H1 (cell line): ENCODE results near the gene SV2A. TPM values are rescaled to one million over a fixed set of nuclear protein-coding genes. Genes with fewer than 3 reads are reported as not detected.

Experiments
- CTCF ChIA-PET: fragments of 300-600 bp; sonication (Branson Sonifier 250); formaldehyde crosslinking; loops from one replicate; lab custom pipeline; 2021; ENCODE audit not compliant: partially characterized antibody; lab: Charles Lee
- POLR2A ChIA-PET: fragments of 300-600 bp; sonication (Branson Sonifier 250); formaldehyde crosslinking; loops from one replicate; lab custom pipeline; 2021; ENCODE audit warnings: inconsistent platforms; ENCODE audit not compliant: partially characterized antibody; lab: Charles Lee
- DNase-seq, 2 experiments: peaks; one replicate each; pipeline versions ENCODE4 v3.0.0 to v3.0.0-alpha.2; 2010 to 2022; ENCODE audit warnings: low spot score in 2 of 2, low read depth in 1 of 2, mixed read lengths in 1 of 2
- FAIRE-seq: peaks from 2 replicates; lab custom pipeline; 2011; peaks lifted over from hg19 to GRCh38; lab: Jason Lieb, UNC
- H2AFZ ChIP-seq: 2 replicates; pipeline ENCODE4 v1.8.1; 2012; ENCODE audit warnings: low read length, inconsistent platforms
- H2AK5ac ChIP-seq: 2 replicates; pipeline ENCODE4 v1.6.1; 2013; ENCODE audit warnings: low read depth, low read length
- H2BK120ac ChIP-seq: replicated peaks from 2 replicates; pipeline ENCODE3; 2013; ENCODE audit warnings: low read depth, low read length, inconsistent platforms
- H2BK12ac ChIP-seq: 2 replicates; pipeline ENCODE4 v1.6.1; 2013; ENCODE audit warnings: low read depth, low read length
- H2BK15ac ChIP-seq: 2 replicates; pipeline ENCODE4 v1.6.1; 2013; ENCODE audit warnings: low read length
- H2BK20ac ChIP-seq: 2 replicates; pipeline ENCODE4 v1.6.1; 2013; ENCODE audit warnings: low read length
- H2BK5ac ChIP-seq: 2 replicates; pipeline ENCODE4 v1.6.1; 2013; ENCODE audit warnings: low read depth, low read length
- H3K14ac ChIP-seq: 2 replicates; pipeline ENCODE4 v1.6.1; 2013; ENCODE audit warnings: inconsistent platforms; ENCODE audit not compliant: insufficient read length
- H3K18ac ChIP-seq: 2 replicates; pipeline ENCODE4 v1.6.1; 2013; ENCODE audit warnings: low read length; ENCODE audit errors: extremely low read depth
- H3K23ac ChIP-seq: 2 replicates; pipeline ENCODE4 v1.6.1; 2013; ENCODE audit warnings: inconsistent platforms; ENCODE audit not compliant: insufficient read length
- H3K23me2 ChIP-seq: 2 replicates; pipeline ENCODE4 v1.6.1; 2013; ENCODE audit warnings: low read depth, low read length
- H3K27ac ChIP-seq: 2 replicates; pipeline ENCODE4 v1.6.1; 2011; ENCODE audit warnings: low read depth, low read length, inconsistent platforms
- H3K27me3 ChIP-seq, 4 experiments: replicated peaks in 1 of 4; 1 replicate in 1 of 4; 2 replicates in 3 of 4; pipeline versions ENCODE4 v1.6.1 to v1.8.1; 2011 to 2013; ENCODE audit warnings: low read length in 3 of 4, mild to moderate bottlenecking in 3 of 4, inconsistent platforms in 2 of 4, mixed read lengths in 2 of 4, moderate library complexity in 1 of 4; ENCODE audit not compliant: control insufficient read depth in 3 of 4, insufficient read depth in 3 of 4; ENCODE audit errors: extremely low read depth in 1 of 4
- H3K36me3 ChIP-seq, 4 experiments: 2 replicates each; pipeline versions ENCODE4 v1.6.1 to v1.8.1; 2011 to 2013; ENCODE audit warnings: mild to moderate bottlenecking in 4 of 4, low read length in 3 of 4, moderate library complexity in 2 of 4, control low read depth in 1 of 4, inconsistent platforms in 1 of 4; ENCODE audit not compliant: insufficient read depth in 4 of 4, control insufficient read depth in 2 of 4
- H3K4ac ChIP-seq: replicated peaks from 2 replicates; pipeline ENCODE3; 2013; ENCODE audit warnings: low read length, low read depth, mixed read lengths, inconsistent platforms; ENCODE audit not compliant: insufficient read length
- H3K4me1 ChIP-seq, 4 experiments: replicated peaks in 1 of 4; 1 replicate in 1 of 4; 2 replicates in 3 of 4; pipeline versions ENCODE4 v1.6.1 to v1.8.1; 2011 to 2013; ENCODE audit warnings: low read length in 3 of 4, inconsistent platforms in 2 of 4, mixed read lengths in 1 of 4; ENCODE audit not compliant: insufficient read depth in 4 of 4, control insufficient read depth in 3 of 4
- H3K4me2 ChIP-seq, 2 experiments: 2 replicates each; pipeline versions ENCODE4 v1.6.1 to v1.8.1; 2011 to 2013; ENCODE audit warnings: low read depth in 2 of 2, low read length in 2 of 2, control low read depth in 1 of 2, inconsistent platforms in 1 of 2, mild to moderate bottlenecking in 1 of 2; ENCODE audit not compliant: insufficient read depth in 1 of 2
- H3K4me3 ChIP-seq, 4 experiments: fragments of 200-600, 300-600 bp in 1 of 4; sonication (generic), shearing (Covaris generic), sonication (Bioruptor Twin) in 1 of 4; 2 replicates each; pipeline versions ENCODE4 v1.5.1 to v1.8.1; 2011 to 2016; ENCODE audit warnings: low read length in 4 of 4, low read depth in 3 of 4, control low read depth in 2 of 4, inconsistent platforms in 2 of 4, mild to moderate bottlenecking in 2 of 4, mixed read lengths in 1 of 4, moderate library complexity in 1 of 4; ENCODE audit not compliant: insufficient read depth in 2 of 4; ENCODE audit errors: extremely low read depth in 1 of 4
- H3K56ac ChIP-seq: replicated peaks from 2 replicates; pipeline ENCODE3; 2013; ENCODE audit warnings: low read depth, mild to moderate bottlenecking, mixed read lengths, low read length, inconsistent platforms; ENCODE audit not compliant: insufficient read length
- H3K79me1 ChIP-seq: 2 replicates; pipeline ENCODE4 v1.6.1; 2013; ENCODE audit warnings: low read depth, low read length, control low read depth
- H3K79me2 ChIP-seq, 2 experiments: 2 replicates each; pipeline versions ENCODE4 v1.6.1 to v1.8.1; 2012 to 2013; ENCODE audit warnings: low read length in 2 of 2, mild to moderate bottlenecking in 2 of 2, inconsistent platforms in 1 of 2; ENCODE audit not compliant: insufficient read depth in 2 of 2, control insufficient read depth in 1 of 2
- H3K9ac ChIP-seq, 4 experiments: replicated peaks in 1 of 4; 1 replicate in 1 of 4; 2 replicates in 3 of 4; pipeline versions ENCODE4 v1.6.1 to v1.8.1; 2011 to 2013; ENCODE audit warnings: low read depth in 3 of 4, low read length in 3 of 4, control low read depth in 2 of 4, mild to moderate bottlenecking in 2 of 4, moderate library complexity in 2 of 4, inconsistent platforms in 1 of 4; ENCODE audit errors: extremely low read depth in 1 of 4
- H3K9me3 ChIP-seq, 2 experiments: 2 replicates each; pipeline versions ENCODE4 v1.6.1 to v1.8.1; 2012 to 2013; ENCODE audit warnings: mild to moderate bottlenecking in 2 of 2, moderate library complexity in 2 of 2, control low read depth in 1 of 2, inconsistent platforms in 1 of 2, low read depth in 1 of 2, low read length in 1 of 2, mixed read lengths in 1 of 2; ENCODE audit not compliant: insufficient read depth in 2 of 2
- H4K20me1 ChIP-seq, 2 experiments: replicated peaks in 1 of 2; 2 replicates each; pipeline versions ENCODE3 to v1.8.1; 2011 to 2013; ENCODE audit warnings: inconsistent platforms in 2 of 2, low read length in 2 of 2, mild to moderate bottlenecking in 1 of 2; ENCODE audit not compliant: insufficient read depth in 2 of 2, control insufficient read depth in 1 of 2
- H4K5ac ChIP-seq: 2 replicates; pipeline ENCODE4 v1.6.1; 2013; ENCODE audit warnings: low read length, low read depth, mixed read lengths, inconsistent platforms; ENCODE audit not compliant: insufficient read length
- H4K8ac ChIP-seq: 2 replicates; pipeline ENCODE4 v1.8.0; 2013; ENCODE audit warnings: mild to moderate bottlenecking, moderate library complexity, low read length, inconsistent platforms; ENCODE audit not compliant: insufficient read depth; ENCODE audit errors: extremely low read depth
- H4K91ac ChIP-seq: replicated peaks from 2 replicates; pipeline ENCODE3; 2013; ENCODE audit warnings: low read length, mixed read lengths, inconsistent platforms; ENCODE audit not compliant: insufficient read length
- CEBPB ChIP-seq: IDR thresholded peaks from 2 replicates; pipeline ENCODE4 v1.6.1; 2012; ENCODE audit warnings: low read depth, low read length
- POLR2A ChIP-seq, 2 experiments: IDR thresholded peaks; 1 replicate in 1 of 2; 2 replicates in 1 of 2; pipeline ENCODE4 v1.6.1; 2011; ENCODE audit warnings: low read depth in 2 of 2, low read length in 2 of 2, mild to moderate bottlenecking in 2 of 2; ENCODE audit errors: control extremely low read depth in 1 of 2
- WGBS, 2 experiments: shearing (Covaris generic) in 1 of 2; methylation state at CpG; one replicate each; pipeline versions ENCODE4 v1.1.6 to v1.1.7; 2013 to 2015; ENCODE audit warnings: low lambda C conversion rate in 2 of 2, mixed read lengths in 2 of 2, inconsistent platforms in 1 of 2, low coverage in 1 of 2, missing lambda C conversion rate in 1 of 2; ENCODE audit not compliant: insufficient replicate concordance in 2 of 2, insufficient coverage in 1 of 2, insufficient read length in 1 of 2; ENCODE audit errors: extremely low coverage in 1 of 2, missing lambda C conversion rate in 1 of 2; 5-methylcytosine and 5-hydroxymethylcytosine counted together
- polyA plus RNA-seq, 7 experiments: library from polyadenylated mRNA; depleted of rRNA in 3 of 7; stranded (reverse) in 5 of 7; unstranded in 2 of 7; fragments of >200 nt in 5 of 7; fragments of 200-250 nt in 2 of 7; gene quantifications; 1 replicate in 5 of 7; 2 replicates in 1 of 7; 4 replicates in 1 of 7; pipeline versions ENCODE4 v1.2.1 to v1.2.3, GENCODE V29; 2011 to 2013; ENCODE audit warnings: missing spikeins in 2 of 7, mixed read lengths in 2 of 7
- total RNA-seq: library from RNA; stranded (reverse); fragmentation: NEBNext Ultra II Directional; extraction: Animal tissue kit (Norgen Biotek cat#: 25700); gene quantifications from 2 replicates; pipeline ENCODE4 v1.2.1, GENCODE V29; 2021

The SV2A gene
- total and polyA plus RNA-seq, 2 of the 8 experiments (the other 6 are each of a cell fraction or from before 2014, with no cell fraction given) = 41.8 to 51.8 TPM

DNA sequence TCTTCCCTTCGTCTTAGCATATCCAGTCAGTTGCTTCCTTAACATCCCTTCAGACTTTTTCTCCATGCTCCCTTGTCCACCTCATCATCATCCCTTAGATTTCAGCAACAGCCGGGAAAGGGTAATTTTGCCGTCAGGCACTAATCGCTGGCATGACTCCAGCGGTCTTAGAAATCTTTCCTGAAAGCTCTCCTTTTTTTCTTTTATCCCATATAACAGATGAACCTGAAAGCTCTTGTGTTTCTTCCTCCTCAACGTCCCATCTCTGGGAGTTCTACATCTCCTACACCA, 28.7 kb downstream of the SV2A start:
- peak overlapping the region; percentile 98 for H3K27ac ChIP-seq
- H3K9me3 ChIP-seq = no peaks in the 10 kb centered on the region
- H3K27me3 ChIP-seq = no peaks in the 10 kb centered on the region
- no peak overlapping the region for H3K14ac ChIP-seq
- no peak overlapping the region for H4K8ac ChIP-seq
- H2BK12ac ChIP-seq = peak overlapping the region; percentile 88
- H4K91ac ChIP-seq = peak overlapping the region; percentile 31
- ChIA-PET CTCF (interaction anchor here (1.0 to 3.0 kb wide), 8 partner anchors 10 to 298 kb away, joined by 3 to 14 read pairs (median 4); no protein-coding TSS in a partner anchor), POLR2A (interaction anchor here (0.7 to 8.5 kb wide), 22 partner anchors 8 to 294 kb away, joined by 3 to 278 read pairs (median 20); partner anchors contain the start of genes BOLA1, MTMR11, OTUD7B and SF3B4)
- H3K9ac ChIP-seq = peak overlapping the region; percentile 8 to 93 (median 84)
- 0 out of 2 replicates have a peak overlapping the region, but pooled peaks have one; percentile 68 for H2BK20ac ChIP-seq
- peak overlapping the region; percentile 50 for H3K56ac ChIP-seq
- H3K79me1 ChIP-seq = no peaks in the 10 kb centered on the region
- peak overlapping the region; percentile 72 for H4K5ac ChIP-seq
- DNase-seq = no peak
- peak overlapping the region; percentile 47 for H2AK5ac ChIP-seq
- H3K23ac ChIP-seq = no peak overlapping the region
- TF ChIP-seq CEBPB (no peak), POLR2A (IDR thresholded peaks at IDR 0.05; ENCODE audit: control extremely low read depth in 1 of 2, low read depth in 2 of 2, low read length in 2 of 2) (peak in 1 of 2 experiments; percentile 10; a peak in 1 of 3 replicates)
- H3K18ac ChIP-seq = peak overlapping the region; percentile 65
- H3K4ac ChIP-seq = peak overlapping the region; percentile 76
- peaks cover 21% of the 10 kb centered on the region for H3K23me2 ChIP-seq
- H3K4me2 ChIP-seq = peak overlapping the region; percentile 83 to 87
- H4K20me1 ChIP-seq = no peaks in the 10 kb centered on the region
- peak overlapping the region; percentile 59 for H2AFZ ChIP-seq
- peak overlapping the region; percentile 43 for H2BK120ac ChIP-seq
- no peak for FAIRE-seq
- H2BK5ac ChIP-seq = peak overlapping the region; percentile 89
- H2BK15ac ChIP-seq = peak overlapping the region; percentile 75; the same call in 1 of the 2 replicates
- no peaks in the 10 kb centered on the region for H3K36me3 ChIP-seq
- H3K4me1 ChIP-seq = peaks cover 0 to 5% (median 0%) of the 10 kb centered on the region in 4 experiments; a peak in 4 of 7 replicates
- H3K79me2 ChIP-seq = 0 out of 4 replicates have a peak, but pooled peaks cover 0 to 4% of the 10 kb centered on the region in 2 experiments
- WGBS, 2 experiments = 26% methylated on average over 6 of the region's 6 CpGs; no CpG with 5 or more reads in 1 of the 2 experiments
- H3K4me3 ChIP-seq = peak overlapping the region; percentile 70 to 92 (median 82); a peak in 7 of 8 replicates
